Panc1 (cell line): ENCODE results near the gene VPS52.

ENCODE experiments used
- POLR2AphosphoS5 ChIP-seq: IDR thresholded peaks from 2 replicates; pipeline ENCODE4 v1.6.1; 2012; ENCODE audit warnings: mild to moderate bottlenecking, low read depth, low read length, moderate library complexity
- TCF7L2 ChIP-seq: IDR thresholded peaks from 2 replicates; pipeline ENCODE4 v1.6.1; 2011; ENCODE audit warnings: mild to moderate bottlenecking, low read depth, low read length, inconsistent platforms
- TF ChIP-seq, protein P1 (sequence below): fragments of 450-650 bp; IDR thresholded peaks from 2 replicates; pipeline ENCODE4 v1.5.1; 2017; ENCODE audit warnings: mild to moderate bottlenecking
- TF ChIP-seq, protein P2 (sequence below), 2 experiments: IDR thresholded peaks; 2 replicates each; pipeline ENCODE4 v1.6.1; 2011 to 2012; ENCODE audit warnings: low read depth in 2 of 2, control low read depth in 1 of 2, low read length in 1 of 2, mild to moderate bottlenecking in 1 of 2, moderate library complexity in 1 of 2; ENCODE audit not compliant: insufficient read depth in 1 of 2

DNA sequence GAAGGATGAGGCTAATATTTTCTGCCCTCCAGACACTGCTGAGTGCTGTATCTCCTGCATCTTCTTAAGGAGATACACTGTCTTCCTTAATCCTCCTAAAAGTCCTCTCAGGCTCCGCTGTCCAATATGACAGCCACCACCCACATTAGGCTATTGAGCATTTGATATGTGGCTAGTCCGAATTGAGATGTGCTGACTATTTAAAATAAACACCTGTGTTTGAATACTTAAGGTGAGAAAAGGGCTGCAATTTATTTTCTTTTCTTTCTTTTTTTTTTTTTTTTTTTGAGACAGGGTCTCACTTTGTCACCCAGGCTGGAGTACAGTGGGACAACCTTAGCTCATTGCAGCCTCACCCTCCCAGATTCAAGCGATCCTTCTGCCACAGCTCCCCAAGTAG lies 30.2 kb upstream of the VPS52 start:
- TF ChIP-seq, protein P1, sequence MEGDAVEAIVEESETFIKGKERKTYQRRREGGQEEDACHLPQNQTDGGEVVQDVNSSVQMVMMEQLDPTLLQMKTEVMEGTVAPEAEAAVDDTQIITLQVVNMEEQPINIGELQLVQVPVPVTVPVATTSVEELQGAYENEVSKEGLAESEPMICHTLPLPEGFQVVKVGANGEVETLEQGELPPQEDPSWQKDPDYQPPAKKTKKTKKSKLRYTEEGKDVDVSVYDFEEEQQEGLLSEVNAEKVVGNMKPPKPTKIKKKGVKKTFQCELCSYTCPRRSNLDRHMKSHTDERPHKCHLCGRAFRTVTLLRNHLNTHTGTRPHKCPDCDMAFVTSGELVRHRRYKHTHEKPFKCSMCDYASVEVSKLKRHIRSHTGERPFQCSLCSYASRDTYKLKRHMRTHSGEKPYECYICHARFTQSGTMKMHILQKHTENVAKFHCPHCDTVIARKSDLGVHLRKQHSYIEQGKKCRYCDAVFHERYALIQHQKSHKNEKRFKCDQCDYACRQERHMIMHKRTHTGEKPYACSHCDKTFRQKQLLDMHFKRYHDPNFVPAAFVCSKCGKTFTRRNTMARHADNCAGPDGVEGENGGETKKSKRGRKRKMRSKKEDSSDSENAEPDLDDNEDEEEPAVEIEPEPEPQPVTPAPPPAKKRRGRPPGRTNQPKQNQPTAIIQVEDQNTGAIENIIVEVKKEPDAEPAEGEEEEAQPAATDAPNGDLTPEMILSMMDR: no peak
- TF ChIP-seq POLR2AphosphoS5 (no peak), TCF7L2 (no peak)
- TF ChIP-seq, protein P2, sequence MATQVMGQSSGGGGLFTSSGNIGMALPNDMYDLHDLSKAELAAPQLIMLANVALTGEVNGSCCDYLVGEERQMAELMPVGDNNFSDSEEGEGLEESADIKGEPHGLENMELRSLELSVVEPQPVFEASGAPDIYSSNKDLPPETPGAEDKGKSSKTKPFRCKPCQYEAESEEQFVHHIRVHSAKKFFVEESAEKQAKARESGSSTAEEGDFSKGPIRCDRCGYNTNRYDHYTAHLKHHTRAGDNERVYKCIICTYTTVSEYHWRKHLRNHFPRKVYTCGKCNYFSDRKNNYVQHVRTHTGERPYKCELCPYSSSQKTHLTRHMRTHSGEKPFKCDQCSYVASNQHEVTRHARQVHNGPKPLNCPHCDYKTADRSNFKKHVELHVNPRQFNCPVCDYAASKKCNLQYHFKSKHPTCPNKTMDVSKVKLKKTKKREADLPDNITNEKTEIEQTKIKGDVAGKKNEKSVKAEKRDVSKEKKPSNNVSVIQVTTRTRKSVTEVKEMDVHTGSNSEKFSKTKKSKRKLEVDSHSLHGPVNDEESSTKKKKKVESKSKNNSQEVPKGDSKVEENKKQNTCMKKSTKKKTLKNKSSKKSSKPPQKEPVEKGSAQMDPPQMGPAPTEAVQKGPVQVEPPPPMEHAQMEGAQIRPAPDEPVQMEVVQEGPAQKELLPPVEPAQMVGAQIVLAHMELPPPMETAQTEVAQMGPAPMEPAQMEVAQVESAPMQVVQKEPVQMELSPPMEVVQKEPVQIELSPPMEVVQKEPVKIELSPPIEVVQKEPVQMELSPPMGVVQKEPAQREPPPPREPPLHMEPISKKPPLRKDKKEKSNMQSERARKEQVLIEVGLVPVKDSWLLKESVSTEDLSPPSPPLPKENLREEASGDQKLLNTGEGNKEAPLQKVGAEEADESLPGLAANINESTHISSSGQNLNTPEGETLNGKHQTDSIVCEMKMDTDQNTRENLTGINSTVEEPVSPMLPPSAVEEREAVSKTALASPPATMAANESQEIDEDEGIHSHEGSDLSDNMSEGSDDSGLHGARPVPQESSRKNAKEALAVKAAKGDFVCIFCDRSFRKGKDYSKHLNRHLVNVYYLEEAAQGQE (IDR thresholded peaks at IDR 0.05; ENCODE audit: insufficient read depth in 1 of 2, low read depth in 2 of 2, low read length in 1 of 2): no peak
